ENCODE results near the gene TPSG1.

- no peak for TF ChIP-seq CTCF (IDR thresholded peaks at IDR 0.05)
- no peak for TF ChIP-seq POLR2A (IDR thresholded peaks at IDR 0.05)
Observed at GRCh38 chr16:1273816-1274215, 48.7 kb upstream of the TPSG1 start.
